Measurements from ENCODE around the gene FASTK.
A peak's percentile ranks its signal among the peaks of the same experiment; 100 is the strongest.
"Not testable (repeated sequence)": the region's sequence is repeated elsewhere in the genome, so short reads cannot be mapped to it uniquely, and the experiment has no call there.

Gene FASTK

DNA sequence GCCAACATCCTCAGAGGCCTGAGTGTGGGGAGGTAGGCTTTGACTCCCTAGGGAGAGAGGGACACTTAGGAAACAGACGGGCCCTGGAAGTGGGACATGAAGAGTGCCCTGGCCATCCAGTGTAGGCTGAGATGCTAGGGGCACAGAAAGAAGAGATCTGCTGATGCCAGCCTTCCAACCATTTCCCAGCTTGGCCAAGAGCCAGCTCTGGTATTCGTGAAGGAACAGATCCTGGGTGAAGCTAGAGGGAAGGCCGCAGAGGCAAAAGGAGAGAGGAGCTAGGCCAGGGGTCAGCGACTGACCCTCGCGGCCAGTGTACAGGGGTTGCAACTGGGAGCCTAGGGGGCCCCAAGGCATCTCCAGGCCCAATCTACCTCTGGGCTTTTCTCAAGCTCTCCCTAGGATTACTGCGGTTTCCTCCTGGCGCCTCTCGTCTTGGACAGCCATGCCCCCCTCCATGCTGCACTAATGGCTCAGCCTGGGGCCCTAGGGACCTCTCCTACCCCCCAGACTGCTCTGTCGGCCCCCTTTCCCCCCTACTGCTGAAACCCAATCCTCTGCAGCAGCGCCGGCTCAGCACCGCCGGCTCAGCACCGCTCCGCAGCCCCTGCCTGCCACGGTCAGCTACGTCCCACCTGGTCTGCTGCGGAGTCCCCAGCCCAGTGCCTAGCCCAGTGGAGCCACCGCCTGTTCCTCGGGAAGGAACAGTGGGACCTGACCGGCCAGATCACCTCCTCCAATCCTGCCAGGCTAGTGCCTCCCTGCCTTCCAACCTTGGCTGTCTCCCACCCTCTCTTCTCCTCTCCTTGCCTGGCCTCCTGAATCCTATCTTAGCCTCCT, 32.4 kb downstream of the FASTK start, which contains the start of gene ASIC3:
Gene ASIC3, plus strand, starts transcription at position 556 of the 840 bp plus-strand sequence. CDS start 355 bp downstream, outside the sequence.
- Mint-ChIP-seq H3K27ac (no peak within 1 kb of the TSS), H3K4me1 (peaks cover 2% of the 10 kb centered on the region), H3K9me3 (no peaks in the 10 kb centered on the region), H3K36me3 (ENCODE audit: low read depth) (no peaks in the 10 kb centered on the region), H3K4me3 (no peak within 1 kb of the TSS), H3K27me3 (peaks cover 2% of the 10 kb centered on the region)
- ATAC-seq (no peak), DNase-seq (no peak)

DNA sequence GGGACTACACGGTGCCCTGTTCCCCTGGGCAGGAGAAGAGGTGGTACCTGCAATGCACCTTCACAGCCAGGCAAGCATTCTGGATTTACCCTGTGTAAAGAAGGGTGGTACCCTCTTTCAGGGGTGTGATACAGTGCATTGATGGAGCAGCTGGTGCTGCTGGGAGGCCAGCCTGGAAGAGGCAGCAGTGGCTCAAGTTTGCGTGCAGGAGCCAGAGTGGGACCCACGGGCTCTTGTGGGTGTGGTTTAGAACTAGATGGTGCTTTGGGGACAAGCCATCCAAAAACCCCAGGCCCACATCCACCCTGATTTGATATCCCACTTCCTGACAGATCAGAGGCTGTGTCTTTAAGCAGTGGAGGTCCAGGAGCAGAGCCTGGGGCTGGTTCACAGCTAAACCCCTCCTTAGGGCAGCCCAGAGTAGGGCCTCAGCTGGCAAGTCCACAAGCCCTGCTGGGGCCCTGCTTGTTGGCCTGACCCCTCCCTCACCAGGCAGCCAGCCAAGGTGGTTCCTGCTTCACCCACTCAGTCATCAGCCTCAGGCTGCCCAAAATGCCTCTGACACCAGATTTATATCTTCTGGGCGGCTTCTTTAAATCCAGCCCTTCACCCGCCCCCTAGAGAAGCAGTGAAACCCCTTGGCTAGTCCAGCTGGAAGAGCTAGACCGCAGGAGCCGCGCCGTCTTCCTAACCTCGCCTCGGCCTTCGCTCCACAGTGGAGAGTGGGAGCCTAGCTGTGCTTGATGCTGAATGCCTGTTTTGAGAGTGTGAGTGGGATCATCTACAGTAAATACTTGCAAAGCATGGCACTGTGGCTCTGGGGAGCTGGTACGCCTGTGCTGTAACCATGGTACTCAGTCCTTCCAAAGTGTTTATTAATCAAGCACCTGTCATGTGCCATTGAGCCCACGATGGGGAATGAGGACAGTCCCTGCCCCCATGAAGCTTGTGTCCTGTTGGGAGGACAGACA, 33.7 kb downstream of the FASTK start:
- no peak overlapping the region for H3K27ac Mint-ChIP-seq
- no peaks in the 10 kb centered on the region for H3K4me1 Mint-ChIP-seq
- ATAC-seq (no peak), DNase-seq (no peak)
- no peak overlapping the region for H3K4me3 Mint-ChIP-seq
- H3K9me3 Mint-ChIP-seq = no peaks in the 10 kb centered on the region
- H3K27me3 Mint-ChIP-seq = peaks cover 2% of the 10 kb centered on the region
- H3K36me3 Mint-ChIP-seq (ENCODE audit: low read depth) = no peaks in the 10 kb centered on the region

DNA sequence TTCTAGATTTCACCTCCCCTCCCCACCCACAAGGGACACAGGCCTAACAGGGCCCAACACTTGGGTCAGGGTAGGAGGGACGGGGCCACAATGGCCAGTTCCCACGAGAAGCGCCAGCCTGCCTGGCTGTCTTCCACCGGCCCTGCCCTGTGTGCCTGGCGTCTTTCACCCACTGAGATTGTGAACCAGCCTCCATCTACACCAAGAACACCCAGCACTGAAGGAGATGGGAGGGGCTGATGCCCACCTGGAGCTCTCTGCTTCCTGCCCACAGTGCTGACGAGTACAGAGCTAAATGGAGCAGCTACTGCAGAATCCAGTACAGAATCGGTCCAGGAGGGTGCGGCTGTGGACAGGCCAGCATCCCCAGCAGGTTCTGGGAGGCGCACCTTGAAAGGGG, 34.6 kb downstream of the FASTK start:
- peaks cover 2% of the 10 kb centered on the region for H3K27me3 Mint-ChIP-seq
- no peaks in the 10 kb centered on the region for H3K9me3 Mint-ChIP-seq
- H3K27ac Mint-ChIP-seq = no peak overlapping the region
- no peak overlapping the region for H3K4me3 Mint-ChIP-seq
- no peak for ATAC-seq
- DNase-seq = no peak
- no peaks in the 10 kb centered on the region for H3K36me3 Mint-ChIP-seq (ENCODE audit: low read depth)
- peaks cover 2% of the 10 kb centered on the region for H3K4me1 Mint-ChIP-seq

DNA sequence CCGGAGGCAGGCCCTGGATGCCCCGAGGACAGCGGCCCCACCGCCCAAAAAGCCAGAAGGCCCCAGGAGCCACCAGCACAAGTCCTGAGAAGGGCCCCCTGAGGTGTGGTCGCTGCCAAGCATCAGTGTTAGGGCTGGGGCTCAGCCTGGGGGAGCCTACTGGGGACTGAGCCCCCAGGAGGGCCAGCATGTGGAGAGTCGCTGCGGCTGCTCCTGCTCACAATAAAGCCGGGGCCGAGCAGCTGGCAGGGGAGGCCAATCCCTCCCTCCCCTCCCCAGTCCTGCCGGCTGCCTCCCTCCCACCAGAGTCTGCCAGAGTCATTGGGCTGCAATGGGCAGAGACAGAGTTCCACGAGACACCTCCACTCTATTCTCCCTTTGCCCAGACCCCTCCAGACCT, 35.3 kb downstream of the FASTK start:
- no peak for DNase-seq
- Mint-ChIP-seq H3K9me3 (no peaks in the 10 kb centered on the region), H3K27ac (no peak overlapping the region), H3K4me1 (peaks cover 4% of the 10 kb centered on the region), H3K4me3 (no peak overlapping the region), H3K27me3 (no peaks in the 10 kb centered on the region), H3K36me3 (ENCODE audit: low read depth) (no peaks in the 10 kb centered on the region)
- ATAC-seq = no peak

DNA sequence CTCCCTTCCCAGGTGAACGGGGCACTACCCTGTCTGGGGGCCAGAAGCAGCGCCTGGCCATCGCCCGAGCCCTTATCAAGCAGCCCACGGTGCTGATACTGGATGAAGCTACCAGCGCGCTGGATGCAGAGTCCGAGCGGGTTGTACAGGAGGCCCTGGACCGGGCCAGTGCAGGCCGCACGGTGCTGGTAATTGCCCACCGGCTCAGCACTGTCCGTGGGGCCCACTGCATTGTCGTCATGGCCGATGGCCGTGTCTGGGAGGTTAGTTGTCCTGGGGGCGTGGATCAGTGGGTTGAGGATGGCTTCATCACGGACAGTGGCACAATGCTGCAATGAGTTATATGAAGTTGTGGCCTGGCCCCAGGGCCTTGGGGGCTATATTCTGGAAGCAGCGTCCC, 36.6 kb downstream of the FASTK start:
- H3K9me3 Mint-ChIP-seq = no peaks in the 10 kb centered on the region
- no peak overlapping the region for H3K27ac Mint-ChIP-seq
- DNase-seq = no peak
- peaks cover 17% of the 10 kb centered on the region for H3K4me1 Mint-ChIP-seq
- no peaks in the 10 kb centered on the region for H3K36me3 Mint-ChIP-seq (ENCODE audit: low read depth)
- H3K27me3 Mint-ChIP-seq = no peaks in the 10 kb centered on the region
- no peak for ATAC-seq
- no peak overlapping the region for H3K4me3 Mint-ChIP-seq

DNA sequence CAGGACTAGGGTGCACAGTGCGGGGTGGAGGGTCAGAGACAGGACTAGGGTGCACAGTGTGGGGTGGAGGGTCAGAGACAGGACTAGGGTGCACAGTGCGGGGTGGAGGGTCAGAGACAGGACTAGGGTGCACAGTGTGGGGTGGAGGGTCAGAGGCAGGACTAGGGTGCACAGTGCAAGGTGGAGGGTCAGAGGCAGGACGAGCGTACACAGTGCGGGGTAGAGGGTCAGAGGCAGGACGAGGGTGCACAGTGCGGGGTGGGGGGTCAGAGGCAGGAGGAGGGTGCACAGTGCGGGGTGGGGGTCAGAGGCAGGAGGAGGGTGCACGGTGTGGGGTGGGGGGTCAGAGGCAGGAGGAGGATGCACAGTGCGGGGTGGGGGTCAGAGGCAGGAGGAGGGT, 37.2 kb downstream of the FASTK start:
- not testable (repeated sequence) for H3K4me3 Mint-ChIP-seq; ATAC-seq; H3K36me3 Mint-ChIP-seq (ENCODE audit: low read depth)

DNA sequence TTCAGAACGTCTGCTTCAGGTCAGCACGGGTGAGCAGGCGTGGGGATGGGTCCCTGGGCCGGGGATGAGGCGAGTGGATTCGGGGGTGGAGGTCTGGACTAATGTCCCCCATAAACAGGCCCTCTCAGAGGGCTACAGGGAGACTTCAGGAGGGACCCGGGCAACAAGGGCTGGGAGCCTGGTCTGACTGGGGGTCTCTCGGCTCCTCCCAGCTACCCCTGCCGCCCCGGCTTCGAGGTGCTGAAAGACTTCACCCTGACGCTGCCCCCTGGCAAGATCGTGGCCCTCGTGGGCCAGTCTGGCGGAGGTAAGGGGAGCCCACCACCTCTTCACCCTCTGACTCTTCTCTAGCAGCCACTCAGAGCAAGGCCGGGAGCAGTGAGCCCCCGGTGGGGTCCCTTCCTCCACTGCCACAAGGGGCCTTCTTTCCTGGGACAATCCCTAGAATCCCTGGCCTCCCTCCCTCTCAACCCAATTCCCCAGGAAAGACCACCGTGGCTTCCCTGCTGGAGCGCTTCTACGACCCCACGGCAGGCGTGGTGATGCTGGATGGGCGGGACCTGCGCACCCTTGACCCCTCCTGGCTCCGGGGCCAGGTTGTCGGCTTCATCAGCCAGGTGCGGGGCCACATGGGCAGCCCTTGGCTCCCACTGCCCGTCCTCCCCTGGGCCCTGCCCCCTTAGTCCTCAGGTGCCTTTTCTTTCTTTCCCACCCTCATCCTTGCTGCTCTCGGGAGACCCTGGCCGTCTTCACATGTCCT, 39.8 kb downstream of the FASTK start:
- DNase-seq = no peak
- peaks cover 25% of the 10 kb centered on the region for H3K4me1 Mint-ChIP-seq
- no peak for ATAC-seq
- H3K4me3 Mint-ChIP-seq = no peak overlapping the region
- H3K27me3 Mint-ChIP-seq = no peaks in the 10 kb centered on the region
- peaks cover 2% of the 10 kb centered on the region for H3K36me3 Mint-ChIP-seq (ENCODE audit: low read depth)
- no peaks in the 10 kb centered on the region for H3K9me3 Mint-ChIP-seq
- H3K27ac Mint-ChIP-seq = no peak overlapping the region

More for the DNA sequence above, 37.2 kb downstream of the FASTK start:
- H3K9me3 Mint-ChIP-seq, H3K27ac Mint-ChIP-seq, DNase-seq, H3K27me3 Mint-ChIP-seq: not testable (repeated sequence)
- peaks cover 22% of the 10 kb centered on the region for H3K4me1 Mint-ChIP-seq

DNA sequence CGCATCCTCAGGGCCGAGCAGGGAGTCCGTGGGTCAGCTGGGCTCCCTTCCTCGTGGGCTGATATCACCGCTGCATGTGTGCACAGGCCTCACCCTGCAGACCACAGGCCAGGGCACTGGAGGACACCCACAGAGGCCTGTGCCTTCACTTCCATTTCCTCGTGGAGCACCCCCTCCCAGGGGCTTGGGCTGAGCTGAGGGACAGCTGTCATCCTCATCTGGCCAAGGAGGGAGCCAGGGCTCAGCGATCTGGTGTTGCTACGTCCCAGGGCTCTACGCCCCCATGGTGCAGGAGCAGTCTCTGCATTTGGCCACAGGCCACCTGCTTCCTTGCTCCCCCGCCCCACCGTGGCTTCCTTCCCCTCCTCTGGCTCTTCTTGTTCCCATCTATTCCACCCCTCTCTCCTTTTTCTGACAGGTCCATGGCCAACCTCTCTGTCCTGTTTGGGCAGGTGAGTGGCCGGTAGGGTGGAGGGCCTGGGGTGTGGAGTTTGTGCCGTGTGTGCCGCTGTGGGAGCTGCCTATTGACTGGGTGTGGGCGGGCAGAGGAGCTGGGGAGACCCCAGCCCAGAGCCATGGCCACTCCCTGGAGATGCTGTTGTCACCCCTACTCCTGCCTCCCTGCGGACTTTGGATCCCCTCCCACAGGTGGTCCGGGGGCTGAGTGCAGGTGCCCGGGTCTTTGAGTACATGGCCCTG, 40.6 kb downstream of the FASTK start:
- Mint-ChIP-seq H3K4me3 (no peak overlapping the region), H3K4me1 (peaks cover 25% of the 10 kb centered on the region), H3K27me3 (no peaks in the 10 kb centered on the region), H3K27ac (peak overlapping the region; percentile 84), H3K9me3 (no peaks in the 10 kb centered on the region), H3K36me3 (ENCODE audit: low read depth) (peaks cover 2% of the 10 kb centered on the region)
- no peak for DNase-seq
- no peak for ATAC-seq

DNA sequence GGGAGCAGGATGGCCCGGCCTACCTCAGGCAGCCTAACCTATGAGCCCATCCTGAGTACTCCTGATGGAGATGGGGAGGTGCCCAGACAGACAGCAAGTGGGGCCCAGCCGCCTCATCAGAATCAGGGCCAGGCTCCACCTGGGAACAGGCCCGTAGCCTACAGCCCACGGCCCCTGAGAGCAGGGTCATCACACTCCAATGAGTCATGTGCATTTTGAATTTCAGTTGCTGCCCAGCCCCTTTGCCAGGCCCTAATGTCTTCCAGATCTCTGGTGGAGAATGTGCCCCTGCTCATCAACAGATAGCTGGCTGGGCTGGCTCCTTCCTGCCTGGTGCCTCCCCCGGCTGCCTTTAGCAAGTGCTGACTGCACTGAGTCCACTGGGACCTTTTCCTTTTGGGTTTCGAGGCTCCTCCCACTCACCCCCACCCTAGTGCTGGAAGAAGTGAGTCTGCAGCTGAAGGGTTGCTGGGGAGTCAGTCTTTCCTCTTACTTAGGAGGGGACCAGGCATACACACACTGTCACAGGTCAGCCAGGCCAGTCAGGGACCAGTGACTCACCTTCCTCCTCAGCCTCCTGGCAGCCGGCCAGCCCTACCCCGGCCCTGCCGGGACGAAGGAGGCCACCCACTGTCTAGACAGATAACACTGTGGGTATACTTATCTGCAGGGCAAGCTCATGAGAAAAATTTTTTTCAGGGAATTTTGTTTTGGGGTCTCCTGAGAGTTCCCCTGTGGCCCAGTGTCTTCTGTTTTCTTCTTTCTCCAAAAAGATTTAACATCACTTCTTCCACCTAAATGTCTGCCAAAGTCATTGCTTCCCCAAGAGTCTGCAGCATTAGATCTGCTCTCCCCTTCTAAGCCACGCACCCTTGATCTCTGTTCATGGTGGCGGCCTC, 41.4 kb downstream of the FASTK start:
- peak; percentile 88 for DNase-seq
- Mint-ChIP-seq H3K4me1 (peaks cover 25% of the 10 kb centered on the region), H3K4me3 (peak overlapping the region; percentile 19), H3K27ac (peak overlapping the region; percentile 84), H3K27me3 (no peaks in the 10 kb centered on the region), H3K36me3 (ENCODE audit: low read depth) (peaks cover 2% of the 10 kb centered on the region), H3K9me3 (no peaks in the 10 kb centered on the region)
- peak; percentile 96 for ATAC-seq

DNA sequence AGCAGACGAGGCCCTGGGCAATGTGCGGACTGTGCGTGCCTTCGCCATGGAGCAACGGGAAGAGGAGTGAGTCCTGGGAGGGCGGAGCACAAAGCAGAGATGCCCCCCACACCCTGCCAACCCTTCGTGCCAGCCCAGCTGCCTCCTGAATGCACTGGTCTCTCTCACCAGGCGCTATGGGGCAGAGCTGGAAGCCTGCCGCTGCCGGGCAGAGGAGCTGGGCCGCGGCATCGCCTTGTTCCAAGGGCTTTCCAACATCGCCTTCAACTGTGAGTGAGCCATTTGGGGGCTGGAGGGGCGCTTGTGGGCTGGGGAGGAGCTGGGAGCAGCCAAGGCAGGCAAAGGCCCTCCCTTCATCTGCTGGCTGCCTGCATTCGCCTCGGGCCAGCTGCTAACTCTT, 44.7 kb downstream of the FASTK start:
- Mint-ChIP-seq H3K27me3 (no peaks in the 10 kb centered on the region), H3K9me3 (no peaks in the 10 kb centered on the region), H3K4me1 (peaks cover 23% of the 10 kb centered on the region), H3K36me3 (ENCODE audit: low read depth) (peaks cover 6% of the 10 kb centered on the region), H3K27ac (no peak overlapping the region), H3K4me3 (no peak overlapping the region)
- ATAC-seq = no peak
- DNase-seq = no peak

DNA sequence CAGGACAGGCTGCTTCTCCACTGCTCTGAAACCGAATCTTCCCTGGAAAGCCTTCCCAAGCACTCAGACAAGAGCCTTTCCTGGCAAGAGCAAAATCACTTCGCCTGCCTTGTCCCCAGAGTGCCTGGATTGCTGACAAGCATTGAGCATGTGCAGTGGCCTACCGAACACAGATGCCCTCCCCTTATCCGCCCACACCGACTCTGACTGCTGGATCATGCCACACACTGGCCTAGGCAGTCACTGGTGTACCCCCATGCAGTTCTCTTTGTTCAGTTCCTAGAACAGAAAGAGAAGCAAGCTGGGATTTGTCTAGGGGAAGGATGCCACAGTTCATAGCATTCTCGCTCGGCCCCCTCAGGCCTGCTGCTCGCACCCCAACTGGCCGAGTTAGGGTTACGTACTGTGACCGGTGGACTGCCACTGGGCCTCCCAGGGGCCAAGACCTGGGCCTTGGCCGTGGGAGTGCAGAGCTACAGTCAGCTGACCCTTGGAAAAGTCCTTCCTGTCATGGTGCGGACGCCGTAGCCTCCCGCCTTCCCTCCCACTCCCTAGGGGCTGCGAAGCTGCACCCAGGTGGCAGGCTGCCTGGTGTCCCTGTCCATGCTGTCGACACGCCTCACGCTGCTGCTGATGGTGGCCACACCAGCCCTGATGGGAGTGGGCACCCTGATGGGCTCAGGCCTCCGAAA, 45.4 kb downstream of the FASTK start:
- no peaks in the 10 kb centered on the region for H3K27me3 Mint-ChIP-seq
- H3K27ac Mint-ChIP-seq = no peak overlapping the region
- no peak for DNase-seq
- peaks cover 6% of the 10 kb centered on the region for H3K36me3 Mint-ChIP-seq (ENCODE audit: low read depth)
- H3K9me3 Mint-ChIP-seq = no peaks in the 10 kb centered on the region
- H3K4me3 Mint-ChIP-seq = no peak overlapping the region
- ATAC-seq = no peak
- H3K4me1 Mint-ChIP-seq = peaks cover 20% of the 10 kb centered on the region

DNA sequence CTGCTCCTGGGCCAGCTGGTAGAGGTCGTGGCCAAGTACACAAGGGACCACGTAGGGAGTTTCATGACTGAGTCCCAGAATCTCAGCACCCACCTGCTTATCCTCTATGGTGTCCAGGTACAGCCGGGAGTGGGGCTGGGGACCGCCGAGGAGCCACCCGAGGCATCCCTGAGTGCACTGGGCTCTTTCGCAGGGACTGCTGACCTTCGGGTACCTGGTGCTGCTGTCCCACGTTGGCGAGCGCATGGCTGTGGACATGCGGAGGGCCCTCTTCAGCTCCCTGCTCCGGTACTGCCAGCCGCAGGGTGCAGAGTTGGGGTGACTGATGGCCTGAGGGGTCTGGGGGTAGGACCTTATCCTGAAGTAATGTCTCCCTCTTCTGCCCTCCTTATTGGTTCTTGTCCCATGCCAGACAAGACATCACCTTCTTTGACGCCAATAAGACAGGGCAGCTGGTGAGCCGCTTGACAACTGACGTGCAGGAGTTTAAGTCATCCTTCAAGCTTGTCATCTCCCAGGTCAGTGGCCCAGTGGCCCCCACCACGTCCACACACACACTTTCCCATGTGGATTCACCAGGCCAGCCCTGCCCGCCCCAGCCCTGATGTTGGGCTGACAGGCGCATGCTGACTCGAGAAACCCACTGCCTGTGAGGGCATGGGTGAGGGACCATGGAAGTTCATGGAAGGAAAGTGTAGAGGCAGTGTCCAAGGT, 46.1 kb downstream of the FASTK start:
- ATAC-seq (no peak), DNase-seq (no peak)
- Mint-ChIP-seq H3K4me3 (no peak overlapping the region), H3K27ac (no peak overlapping the region), H3K4me1 (peaks cover 17% of the 10 kb centered on the region), H3K9me3 (no peaks in the 10 kb centered on the region), H3K36me3 (ENCODE audit: low read depth) (peaks cover 8% of the 10 kb centered on the region), H3K27me3 (no peaks in the 10 kb centered on the region)
